Mucosa of descending colon (tissue), 3 donors: Measurements from ENCODE around the gene LILRA5. TPM values are rescaled to one million over a fixed set of nuclear protein-coding genes. Genes with fewer than 3 reads are reported as not detected.
A peak's percentile ranks its signal among the peaks of the same experiment; 100 is the strongest.
"Not testable (repeated sequence)": the region's sequence is repeated elsewhere in the genome, so short reads cannot be mapped to it uniquely, and the experiment has no call there.

Experiments
- ATAC-seq: fragments of 200-7000 bp; cut with Tn5 transposase; one replicate; pipeline ENCODE4 v1.9.1; 2020; ENCODE audit warnings: mild to moderate bottlenecking, moderate library complexity
- DNase-seq, 3 donors: peaks; one replicate each; pipeline ENCODE4 v3.0.0-alpha.2; 2020
- H3K36me3 ChIP-seq: fragments of 200-600 bp; one replicate; pipeline ENCODE4 v1.8.0; 2021; ENCODE audit warnings: low read depth, mild to moderate bottlenecking
- H3K4me1 ChIP-seq: fragments of 200-600 bp; one replicate; pipeline ENCODE4 v1.8.0; 2021; ENCODE audit warnings: low read depth, mild to moderate bottlenecking
- H3K4me3 ChIP-seq: fragments of 200-600 bp; one replicate; pipeline ENCODE4 v1.8.0; 2021; ENCODE audit warnings: mild to moderate bottlenecking
- H3K9me3 ChIP-seq: fragments of 200-600 bp; one replicate; pipeline ENCODE4 v1.8.0; 2021; ENCODE audit warnings: mild to moderate bottlenecking
- CTCF ChIP-seq: fragments of 200-600 bp; IDR thresholded peaks from one replicate; pipeline ENCODE4 v1.8.0; 2022; ENCODE audit warnings: antibody characterized with exemption, mild to moderate bottlenecking
- intact Hi-C, 2 donors: fragments of 100-400 bp; cut with DNase I in 1 of 2; cut with micrococcal nuclease in 1 of 2; formaldehyde crosslinking; loops; one replicate each; pipeline versions ENCODE4 v1.11.0 to v1.11.1; 2022; cut with DNase I, micrococcal nuclease
- total RNA-seq, 3 donors: library from RNA; stranded (reverse); fragmentation: NEBNext Ultra II Directional in 2 of 3; extraction: Animal tissue kit (Norgen Biotek cat#: 25700) in 2 of 3; gene quantifications; one replicate each; pipeline versions ENCODE4 v1.2.1 to v1.2.4, GENCODE V29; 2021 to 2023
- donor health status: DM: no; HTN: no; CAD: no; lungs with moderate emphysema.
- donor health status: DM: no; HTN: no; CAD: no.
- donor health status: DM: no; HTN: yes; CAD: no.

The LILRA5 gene
- total RNA-seq, 3 donors from 2014 or later = 0.72 to 4.7 (median 1.8) TPM

- intact Hi-C loops = no loop called here
- H3K9me3 ChIP-seq = no peaks in the 10 kb centered on the region
- ATAC-seq (no peak), DNase-seq (no peak)
- no peaks in the 10 kb centered on the region for H3K36me3 ChIP-seq
- no peak overlapping the region for H3K4me3 ChIP-seq
- no peak for TF ChIP-seq CTCF
- H3K4me1 ChIP-seq = no peaks in the 10 kb centered on the region
Observed at GRCh38 chr19:54273821-54274220, 39.1 kb downstream of the LILRA5 start.

- H3K4me3 ChIP-seq, H3K36me3 ChIP-seq, DNase-seq, H3K9me3 ChIP-seq, ATAC-seq, H3K4me1 ChIP-seq, intact Hi-C loops: not testable (repeated sequence)
Observed at GRCh38 chr19:54272181-54272580, 40.8 kb downstream of the LILRA5 start.

- H3K4me3 ChIP-seq, intact Hi-C loops, H3K4me1 ChIP-seq, H3K36me3 ChIP-seq, H3K9me3 ChIP-seq, DNase-seq: not testable (repeated sequence)
- peak; percentile 34 for ATAC-seq
Observed at GRCh38 chr19:54271587-54271986, 41.4 kb downstream of the LILRA5 start.

- Histone ChIP-seq H3K36me3 (no peaks in the 10 kb centered on the region), H3K4me3 (no peak overlapping the region), H3K4me1 (no peaks in the 10 kb centered on the region), H3K9me3 (no peaks in the 10 kb centered on the region)
- DNase-seq = peak in 2 of 3 donors; percentile 27 to 42
- TF ChIP-seq CTCF = no peak
- peak; percentile 50 for ATAC-seq
- intact Hi-C loops = no loop called here
Observed at GRCh38 chr19:54271106-54271505, 41.9 kb downstream of the LILRA5 start.

GRCh38 chr19:54268936-54269335 lies 44.0 kb downstream of the LILRA5 start:
- Histone ChIP-seq H3K36me3 (no peaks in the 10 kb centered on the region), H3K4me3 (no peak overlapping the region), H3K9me3 (no peaks in the 10 kb centered on the region), H3K4me1 (no peaks in the 10 kb centered on the region)
- intact Hi-C loops = no loop called here
- ATAC-seq (no peak), DNase-seq (no peak)
- no peak for TF ChIP-seq CTCF

GRCh38 chr19:54266133-54266532 lies 46.8 kb downstream of the LILRA5 start:
- TF ChIP-seq CTCF = peak; percentile 61
- DNase-seq = peak in 2 of 3 donors; percentile 74 to 96

GRCh38 chr19:54262470-54262869 lies 50.5 kb downstream of the LILRA5 start:
- Histone ChIP-seq H3K9me3 (no peaks in the 10 kb centered on the region), H3K36me3 (no peaks in the 10 kb centered on the region), H3K4me1 (no peaks in the 10 kb centered on the region), H3K4me3 (no peak overlapping the region)
- intact Hi-C loops = no loop called here
- ATAC-seq (no peak), DNase-seq (no peak)
- TF ChIP-seq CTCF = no peak

More at GRCh38 chr19:54266133-54266532, 46.8 kb downstream of the LILRA5 start:
- intact Hi-C loops = no loop called here
- Histone ChIP-seq H3K4me3 (no peak overlapping the region), H3K9me3 (no peaks in the 10 kb centered on the region), H3K36me3 (no peaks in the 10 kb centered on the region), H3K4me1 (no peaks in the 10 kb centered on the region)
- ATAC-seq = peak; percentile 77
